ENCODE data around the gene CNP. TPM values are rescaled to one million over a fixed set of nuclear protein-coding genes. Genes with fewer than 3 reads are reported as not detected.
A peak's percentile ranks its signal among the peaks of the same experiment; 100 is the strongest.

Gene CNP
- total and polyA plus RNA-seq, 2 of the 8 experiments (the other 6 are each of a cell fraction or from before 2014, with no cell fraction given) = 21.9 to 60.6 TPM

GRCh38 chr17:42017866-42018200 lies 51.2 kb downstream of the CNP start:
- no peak for DNase-seq (ENCODE audit: low read depth in 1 of 2, low spot score in 2 of 2)
- Histone ChIP-seq H3K27ac (ENCODE audit: low read depth, low read length) (peak overlapping the region; percentile 98), H3K27me3 (replicated peaks in 1 of 4; ENCODE audit: control insufficient read depth in 3 of 4, extremely low read depth in 1 of 4, insufficient read depth in 3 of 4, low read length in 3 of 4) (no peaks in the 10 kb centered on the region), H2BK5ac (ENCODE audit: low read depth, low read length) (peak overlapping the region; percentile 30), H3K4ac (replicated peaks; ENCODE audit: insufficient read length, low read depth, low read length) (peak overlapping the region; percentile 40), H2BK120ac (replicated peaks; ENCODE audit: low read depth, low read length) (no peak overlapping the region), H2AK5ac (ENCODE audit: low read depth, low read length) (peak overlapping the region; percentile 17; the same call in 1 of the 2 replicates), H3K23me2 (ENCODE audit: low read depth, low read length) (peaks cover 19% of the 10 kb centered on the region), H2BK12ac (ENCODE audit: low read depth, low read length) (0 out of 2 replicates have a peak overlapping the region, but pooled peaks have one; percentile 11), H2BK20ac (ENCODE audit: low read length) (no peak overlapping the region), H3K18ac (ENCODE audit: extremely low read depth, low read length) (peak overlapping the region; percentile 79; the same call in 1 of the 2 replicates), H3K79me2 (ENCODE audit: control insufficient read depth in 1 of 2, insufficient read depth in 2 of 2, low read length in 2 of 2) (peaks cover 24 to 57% of the 10 kb centered on the region in 2 experiments), H2AFZ (ENCODE audit: low read length) (peak overlapping the region; percentile 18), H3K9me3 (ENCODE audit: insufficient read depth in 2 of 2, low read depth in 1 of 2, low read length in 1 of 2) (no peaks in the 10 kb centered on the region), H3K14ac (ENCODE audit: insufficient read length) (no peak overlapping the region), H3K4me1 (replicated peaks in 1 of 4; ENCODE audit: control insufficient read depth in 3 of 4, insufficient read depth in 4 of 4, low read length in 3 of 4) (peaks cover 4 to 11% (median 8%) of the 10 kb centered on the region in 4 experiments), H2BK15ac (ENCODE audit: low read length) (no peak overlapping the region), H4K5ac (ENCODE audit: insufficient read length, low read depth, low read length) (peak overlapping the region; percentile 31), H3K79me1 (ENCODE audit: low read depth, low read length) (no peaks in the 10 kb centered on the region), H4K20me1 (replicated peaks in 1 of 2; ENCODE audit: control insufficient read depth in 1 of 2, insufficient read depth in 2 of 2, low read length in 2 of 2) (no peaks in the 10 kb centered on the region), H4K8ac (ENCODE audit: extremely low read depth, insufficient read depth, low read length) (no peak overlapping the region; the same call in none of the 2 replicates), H4K91ac (replicated peaks; ENCODE audit: insufficient read length, low read length) (no peak overlapping the region), H3K36me3 (ENCODE audit: control insufficient read depth in 2 of 4, insufficient read depth in 4 of 4, low read length in 3 of 4) (peaks cover 0 to 15% (median 6%) of the 10 kb centered on the region in 4 experiments; a peak in 4 of 8 replicates), H3K9ac (replicated peaks in 1 of 4; ENCODE audit: extremely low read depth in 1 of 4, low read depth in 3 of 4, low read length in 3 of 4) (peak overlapping the region in 3 of 4 experiments; percentile 57 to 99 (median 98); a peak in 6 of 7 replicates), H3K56ac (replicated peaks; ENCODE audit: insufficient read length, low read depth, low read length) (peak overlapping the region; percentile 1), H3K4me3 (ENCODE audit: extremely low read depth in 1 of 4, insufficient read depth in 2 of 4, low read depth in 3 of 4, low read length in 4 of 4) (peak overlapping the region; percentile 85 to 99 (median 96)), H3K23ac (ENCODE audit: insufficient read length) (no peak overlapping the region), H3K4me2 (ENCODE audit: insufficient read depth in 1 of 2, low read depth in 2 of 2, low read length in 2 of 2) (peak overlapping the region; percentile 90)
- 0 out of 4 replicates have a peak, but pooled peaks of 1 of the 2 experiments have one; percentile 10 for TF ChIP-seq SIN3A (conservative IDR thresholded peaks at IDR 0.05 in 1 of 2, IDR thresholded peaks at IDR 0.05 in 1 of 2; ENCODE audit: low read depth in 1 of 2, low read length in 2 of 2)
- TF ChIP-seq SP1 (IDR thresholded peaks at IDR 0.05; ENCODE audit: low read depth, low read length) = no peak
- FAIRE-seq = no peak
- POLR2A ChIA-PET (ENCODE audit: partially characterized antibody) = interaction anchor here (0.7 to 6.2 kb wide), 33 partner anchors 8 to 661 kb away, joined by 3 to 67 read pairs (median 5); partner anchors contain the start of genes ACLY, C17orf113, CNP and EIF1
- WGBS, 2 experiments (ENCODE audit: extremely low coverage in 1 of 2, insufficient coverage in 1 of 2, insufficient read length in 1 of 2, insufficient replicate concordance in 2 of 2, low coverage in 1 of 2, low lambda C conversion rate in 2 of 2, missing lambda C conversion rate in 1 of 2) = 11% methylated on average over 11 of the region's 11 CpGs; no CpG with 5 or more reads in 1 of the 2 experiments
- CTCF ChIA-PET (ENCODE audit: partially characterized antibody) = interaction anchor here (0.7 to 38.8 kb wide), 21 partner anchors 9 to 163 kb away, joined by 3 to 1084 read pairs (median 3); partner anchors contain the start of genes DHX58, HSPB9, KAT2A and KCNH4

All from H1 (cell line).